GM13977 (cell line): Measurements from ENCODE around the gene SLC31A1.

ENCODE experiments used
- DNase-seq: peaks from one replicate; pipeline ENCODE4 v3.0.0; 2012; ENCODE audit warnings: low spot score
- CTCF ChIP-seq: IDR thresholded peaks from 2 replicates; pipeline ENCODE4 v1.5.1; 2012; ENCODE audit warnings: mild to moderate bottlenecking, control low read depth; ENCODE audit not compliant: insufficient read depth; ENCODE audit errors: extremely low read depth, missing control alignments
- in situ Hi-C: fragments of 300-500 bp; cut with MboI; formaldehyde crosslinking; loops from one replicate; pipeline ENCODE4 v1.12.0; 2022; ENCODE audit warnings: low sequenced_read_pairs, low pct_unique_long_range_greater_than_20kb, mixed read lengths, inconsistent platforms; ENCODE audit not compliant: unreplicated experiment

The SLC31A1 gene

GRCh38 chr9:113181165-113181564 is 40.2 kb upstream of the SLC31A1 start:
- in situ Hi-C loops = no loop called here
- TF ChIP-seq CTCF = no peak

GRCh38 chr9:113183956-113184488 is 37.3 kb upstream of the SLC31A1 start:
- in situ Hi-C loops = no loop called here
- no peak for DNase-seq
- no peak for TF ChIP-seq CTCF

More at GRCh38 chr9:113181165-113181564, 40.2 kb upstream of the SLC31A1 start:
- no peak for DNase-seq

- DNase-seq = no peak
- no peak for TF ChIP-seq CTCF
- in situ Hi-C loops = no loop called here
These were observed 36.8 kb upstream of the SLC31A1 start for GRCh38 chr9:113184539-113184938.

- no peak for TF ChIP-seq CTCF
- in situ Hi-C loops = no loop called here
- DNase-seq = no peak
These were observed 36.1 kb upstream of the SLC31A1 start for GRCh38 chr9:113185271-113185670.

- DNase-seq = no peak
- TF ChIP-seq CTCF = no peak
- in situ Hi-C loops = no loop called here
These were observed 35.1 kb upstream of the SLC31A1 start for GRCh38 chr9:113186137-113186755.

GRCh38 chr9:113187929-113188595 is 33.3 kb upstream of the SLC31A1 start:
- no peak for TF ChIP-seq CTCF
- no peak for DNase-seq
- in situ Hi-C loops = no loop called here
